Heart left ventricle (tissue), 13 donors: ENCODE measurements around the gene FADS2.

ENCODE experiments used
- POLR2A ChIP-seq, 2 donors: fragments of 450-650 bp; IDR thresholded peaks; one replicate each; pipeline ENCODE4 v1.6.1; 2017; ENCODE audit warnings: antibody characterized with exemption in 2 of 2, mild to moderate bottlenecking in 2 of 2, moderate library complexity in 2 of 2
- TF ChIP-seq, protein P1 (sequence below), 12 donors: fragments of 200-600 bp; sonication (generic) in 4 of 12; IDR thresholded peaks; one replicate each; pipeline versions ENCODE4 v1.5.0 to v1.8.0; 2018 to 2022; ENCODE audit warnings: antibody characterized with exemption in 12 of 12, mild to moderate bottlenecking in 5 of 12
- donor health status: ischemic (EF 13 %, LVEDD 7.1; RV severe dilation, severe dysfunction).
- donor health status: DM: no; HTN: yes; CAD: no.
- donor health status: DM: no; HTN: no; CAD: no.
- donor health status: ischemic (EF 25% LVEDD 6.9; RV normal size, moderate dysfunction).
- donor health status: ischemic (EF 25% LVEDD 5.7; RV mildly dilated, moderate dysfunction).
- donor health status: ischemic (EF 35%, LVEDD 5.7; RV mildly dilated, moderate dysfunction).
- donor health status: nonischemic (EF 11% LVEDD 7.7; RV severe dilation, severe dysfunction).
- donor health status: DM: yes; HTN: yes; CAD: no.
- donor health status: PGD.
- donor health status: ischemic (EF 29% LVEDD 5.4; RV normal size, mild dysfunction).
- donor health status: nonischemic (EF 23%, LVEDD 6.1; RV moderate dilation, normal function).

DNA sequence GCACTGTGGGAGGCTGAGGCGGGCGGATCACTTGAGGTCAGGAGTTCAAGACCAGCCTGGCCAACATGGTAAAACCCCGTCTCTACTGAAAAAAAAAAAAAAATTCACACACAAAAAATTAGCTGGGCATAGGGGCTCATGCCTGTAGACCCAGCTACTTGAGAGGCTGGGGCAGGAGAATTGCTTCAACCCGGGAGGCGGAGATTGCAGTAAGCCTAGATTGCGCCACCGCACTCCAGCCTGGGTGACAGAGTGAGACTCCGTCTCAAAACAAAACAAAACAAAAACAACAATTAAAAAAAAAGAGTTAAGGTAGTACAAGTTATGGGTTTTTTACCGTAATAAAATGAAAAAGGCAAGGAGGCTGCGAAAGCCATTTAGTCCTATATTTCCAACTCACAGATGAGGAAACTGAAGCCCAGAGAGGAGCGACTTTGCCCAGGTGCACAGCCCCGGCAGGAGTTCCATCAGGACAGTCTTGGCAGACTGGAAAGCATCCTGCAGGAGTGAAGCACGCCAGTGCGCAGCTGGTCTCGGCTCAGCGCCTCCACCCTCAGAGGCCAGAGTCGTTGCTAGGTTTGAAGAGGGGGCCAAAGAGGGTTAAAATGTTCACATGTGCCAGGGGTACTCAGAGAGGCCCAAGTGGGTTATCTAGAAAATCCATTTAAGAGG lies 67.1 kb downstream of the FADS2 start:
- TF ChIP-seq, protein P1, sequence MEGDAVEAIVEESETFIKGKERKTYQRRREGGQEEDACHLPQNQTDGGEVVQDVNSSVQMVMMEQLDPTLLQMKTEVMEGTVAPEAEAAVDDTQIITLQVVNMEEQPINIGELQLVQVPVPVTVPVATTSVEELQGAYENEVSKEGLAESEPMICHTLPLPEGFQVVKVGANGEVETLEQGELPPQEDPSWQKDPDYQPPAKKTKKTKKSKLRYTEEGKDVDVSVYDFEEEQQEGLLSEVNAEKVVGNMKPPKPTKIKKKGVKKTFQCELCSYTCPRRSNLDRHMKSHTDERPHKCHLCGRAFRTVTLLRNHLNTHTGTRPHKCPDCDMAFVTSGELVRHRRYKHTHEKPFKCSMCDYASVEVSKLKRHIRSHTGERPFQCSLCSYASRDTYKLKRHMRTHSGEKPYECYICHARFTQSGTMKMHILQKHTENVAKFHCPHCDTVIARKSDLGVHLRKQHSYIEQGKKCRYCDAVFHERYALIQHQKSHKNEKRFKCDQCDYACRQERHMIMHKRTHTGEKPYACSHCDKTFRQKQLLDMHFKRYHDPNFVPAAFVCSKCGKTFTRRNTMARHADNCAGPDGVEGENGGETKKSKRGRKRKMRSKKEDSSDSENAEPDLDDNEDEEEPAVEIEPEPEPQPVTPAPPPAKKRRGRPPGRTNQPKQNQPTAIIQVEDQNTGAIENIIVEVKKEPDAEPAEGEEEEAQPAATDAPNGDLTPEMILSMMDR (IDR thresholded peaks at IDR 0.05), result no peak
- no peak for TF ChIP-seq POLR2A (IDR thresholded peaks at IDR 0.05)
